GM12892 (cell line): ENCODE results near the gene CACNA1C.

ENCODE experiments used
- POLR2AphosphoS5 ChIP-seq: IDR thresholded peaks from 2 replicates; pipeline ENCODE4 v1.6.1; 2011; ENCODE audit warnings: low read depth, low read length, control low read depth
- TAF1 ChIP-seq: IDR thresholded peaks from 2 replicates; pipeline ENCODE4 v1.6.1; 2011; ENCODE audit warnings: low read depth, mild to moderate bottlenecking, control low read depth, low read length, borderline replicate concordance

- TF ChIP-seq POLR2AphosphoS5, result no peak
- no peak for TF ChIP-seq TAF1
Observed at GRCh38 chr12:2126676-2127406, 74.1 kb downstream of the CACNA1C start.
